IPS-NIHi11 (cell line): ENCODE data around the gene ZNHIT1.
"Not testable (repeated sequence)": the region's sequence is repeated elsewhere in the genome, so short reads cannot be mapped to it uniquely, and the experiment has no call there.

Source experiments
- DNase-seq: peaks from one replicate; pipeline ENCODE4 v3.0.0; 2012; ENCODE audit warnings: mixed read lengths, low spot score

Gene ZNHIT1

DNA sequence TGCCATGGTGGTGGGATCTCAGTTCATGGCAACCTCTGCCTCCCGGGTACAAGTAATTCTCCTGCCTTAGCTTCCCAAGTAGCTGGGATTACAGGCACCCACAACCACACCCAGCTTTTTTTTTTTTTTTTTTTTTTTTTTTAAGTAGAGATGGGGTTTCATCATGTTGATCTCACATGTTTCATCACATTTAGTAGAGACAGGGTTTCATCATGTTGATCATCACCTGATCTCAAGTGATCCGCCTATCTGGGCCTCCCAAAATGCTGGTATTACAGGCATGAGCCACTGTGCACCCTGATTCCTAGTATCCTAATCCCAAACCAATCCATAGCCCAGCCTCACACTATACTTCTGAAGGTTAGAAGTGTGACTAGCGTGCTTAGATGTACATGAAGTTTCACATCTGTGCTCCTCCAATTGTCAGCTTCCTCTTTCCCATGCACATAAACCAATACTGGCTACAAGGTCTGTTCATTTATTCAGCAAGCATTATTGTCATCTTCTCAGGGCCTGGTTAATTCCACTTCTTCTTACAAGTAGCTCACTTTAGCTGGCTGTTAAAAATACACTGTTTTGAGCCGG is 31.0 kb upstream of the ZNHIT1 start:
- DNase-seq, result no peak

DNA sequence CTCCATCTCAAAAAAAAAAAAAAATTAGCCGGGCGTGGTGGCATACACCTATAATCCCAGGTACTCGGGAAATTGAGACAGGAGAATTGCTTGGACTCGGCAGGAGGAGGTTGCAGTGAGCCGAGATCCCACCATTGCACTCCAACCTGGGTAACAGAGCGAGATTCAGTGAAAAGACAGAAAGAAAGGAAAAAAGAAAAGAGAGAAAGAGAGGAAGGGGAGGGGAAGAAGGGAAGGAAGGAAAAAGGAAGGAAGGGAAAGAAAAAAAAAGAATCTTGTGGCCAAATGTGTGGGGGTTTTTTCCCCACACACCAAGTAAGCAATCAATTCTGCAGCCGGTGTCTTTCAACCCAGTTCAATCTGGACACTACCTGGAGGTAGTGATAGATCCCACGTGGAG is 28.9 kb upstream of the ZNHIT1 start:
- DNase-seq, result no peak

DNA sequence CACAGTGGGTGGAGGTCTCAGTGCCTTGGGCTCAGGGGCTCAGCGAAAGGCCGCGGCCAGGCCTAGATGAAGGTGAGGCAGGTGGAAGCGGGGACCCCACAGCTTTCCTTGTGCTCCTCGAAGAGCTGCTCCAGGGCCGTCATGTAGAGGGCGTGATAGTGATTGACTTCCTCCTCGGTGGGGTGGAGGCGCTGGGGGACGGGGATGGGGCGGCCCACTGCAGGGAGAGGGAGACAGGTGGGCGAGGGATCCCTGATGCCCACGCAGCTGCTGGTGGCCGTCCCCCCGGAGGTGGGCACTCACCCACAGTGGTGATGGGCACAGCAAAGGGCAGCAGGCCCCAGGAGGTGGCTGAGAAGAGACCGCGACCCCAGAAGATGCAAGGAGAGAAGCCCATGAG is 22.1 kb upstream of the ZNHIT1 start:
- DNase-seq, result peak; percentile 10

DNA sequence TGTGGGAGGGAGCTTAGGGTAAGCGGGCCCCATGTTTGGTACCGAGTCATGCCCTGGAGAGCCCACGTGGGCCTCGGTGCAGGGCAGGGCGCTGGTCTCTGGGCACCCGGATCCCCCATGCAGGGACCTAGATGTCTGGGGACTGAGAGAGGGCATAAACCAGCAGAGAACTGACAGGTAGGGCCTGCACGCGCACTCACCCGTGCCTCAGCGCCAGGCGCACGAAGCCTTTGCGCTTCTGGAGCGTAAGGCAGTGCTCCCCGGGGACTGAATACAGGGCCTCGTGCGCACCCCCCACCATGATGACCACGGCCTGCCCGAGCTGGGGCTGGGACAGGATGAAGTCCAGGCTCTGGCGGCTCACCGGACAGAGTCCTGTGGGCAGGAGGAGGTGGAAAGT is 20.0 kb upstream of the ZNHIT1 start:
- DNase-seq, result no peak

DNA sequence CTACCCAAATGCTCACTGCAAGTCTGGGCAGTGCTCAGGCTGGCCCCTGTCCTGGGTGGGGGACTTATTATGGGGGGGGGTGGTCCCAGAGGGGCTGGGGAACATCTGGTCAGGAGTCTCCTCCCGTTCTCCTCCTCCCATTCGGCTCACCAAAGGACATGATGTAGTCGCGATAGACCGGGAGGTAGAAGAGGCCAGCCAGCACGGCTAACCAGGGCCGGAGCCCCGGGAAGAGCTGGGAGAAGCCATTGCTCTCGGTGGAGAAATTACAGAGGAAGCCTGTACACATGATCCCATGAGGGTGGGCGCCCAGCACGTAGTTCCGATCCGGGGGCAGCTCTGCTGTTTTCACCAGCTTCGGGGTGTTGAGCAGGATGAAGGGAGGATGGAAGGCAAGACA is 19.5 kb upstream of the ZNHIT1 start:
- DNase-seq, result no peak

DNA sequence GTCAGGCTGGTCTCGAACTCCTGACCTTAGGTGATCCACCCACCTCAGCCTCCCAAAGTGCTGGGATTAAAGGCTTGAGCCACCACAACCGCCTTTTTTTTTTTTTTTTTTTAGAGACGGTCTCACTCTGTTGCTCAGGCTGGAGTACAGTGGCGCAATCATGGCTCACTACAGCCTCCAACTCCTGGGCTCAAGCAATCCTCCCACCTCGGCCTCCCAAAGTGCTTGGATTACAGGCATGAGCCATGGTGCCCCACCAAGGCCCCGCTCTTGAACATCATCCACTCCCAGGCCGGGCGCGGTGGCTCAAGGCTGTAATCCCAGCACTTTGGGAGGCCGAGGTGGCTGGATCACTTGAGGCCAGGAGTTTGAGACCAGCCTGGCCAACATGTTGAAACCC is 18.4 kb upstream of the ZNHIT1 start:
- not testable (repeated sequence) for DNase-seq

DNA sequence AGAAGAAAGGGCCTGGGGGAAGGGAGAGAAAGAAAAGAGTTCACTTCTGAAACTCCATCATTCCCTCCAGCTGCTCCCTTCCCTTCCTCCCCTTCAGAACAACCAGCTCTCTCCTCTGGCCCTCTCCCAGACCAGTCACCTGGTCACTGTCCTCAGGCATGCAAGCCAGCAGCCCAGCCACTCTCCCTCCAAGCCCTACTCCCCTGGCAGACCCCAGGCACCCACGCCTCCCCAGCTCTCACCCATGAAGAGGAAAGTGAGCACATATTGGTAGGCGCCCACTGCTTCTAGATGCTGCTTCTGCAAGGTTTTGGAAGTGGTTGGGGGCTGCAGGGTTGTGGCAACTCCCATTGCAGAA is 17.5 kb upstream of the ZNHIT1 start:
- DNase-seq, result no peak

DNA sequence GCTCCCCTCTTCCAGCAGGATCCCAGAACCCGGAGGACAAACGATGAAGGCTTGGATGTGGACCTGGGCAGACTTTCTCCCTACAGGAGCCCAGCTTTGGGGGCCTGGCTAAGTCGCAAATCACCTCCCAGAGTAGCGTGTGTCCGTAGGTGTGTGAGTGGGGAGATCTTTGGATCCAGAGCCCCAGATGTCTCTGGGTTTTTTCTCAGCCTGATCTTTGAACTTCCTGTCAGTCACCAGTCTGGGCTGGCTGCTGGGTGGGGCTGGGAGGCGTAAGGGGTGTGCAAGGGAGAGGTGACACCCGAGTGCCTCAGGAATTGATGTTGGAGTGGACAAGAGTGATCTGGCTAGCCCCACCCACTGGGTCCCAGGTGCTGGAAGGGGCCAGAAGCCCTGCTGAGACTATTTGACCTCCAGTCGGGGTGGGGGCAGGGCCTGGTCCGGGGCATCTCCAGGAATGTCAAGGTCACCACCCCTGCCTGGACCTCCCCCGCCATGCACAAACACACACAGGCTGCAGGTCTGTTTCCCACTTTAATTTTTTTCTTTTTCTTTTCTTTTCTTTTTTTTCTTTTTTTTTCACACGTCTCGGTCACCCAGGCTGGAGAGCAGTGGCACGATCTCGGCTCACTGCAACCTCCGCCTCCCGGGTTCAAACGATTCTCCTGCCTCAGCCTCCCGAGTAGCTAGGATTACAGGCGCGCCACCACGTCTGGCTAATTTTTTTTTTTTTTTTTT is 16.9 kb upstream of the ZNHIT1 start, which contains the start of gene MOGAT3:
Gene MOGAT3, minus strand, starts transcription at position 175 of the 738 bp plus-strand sequence. CDS start 182 bp downstream, outside the sequence.
- no peak for DNase-seq

DNA sequence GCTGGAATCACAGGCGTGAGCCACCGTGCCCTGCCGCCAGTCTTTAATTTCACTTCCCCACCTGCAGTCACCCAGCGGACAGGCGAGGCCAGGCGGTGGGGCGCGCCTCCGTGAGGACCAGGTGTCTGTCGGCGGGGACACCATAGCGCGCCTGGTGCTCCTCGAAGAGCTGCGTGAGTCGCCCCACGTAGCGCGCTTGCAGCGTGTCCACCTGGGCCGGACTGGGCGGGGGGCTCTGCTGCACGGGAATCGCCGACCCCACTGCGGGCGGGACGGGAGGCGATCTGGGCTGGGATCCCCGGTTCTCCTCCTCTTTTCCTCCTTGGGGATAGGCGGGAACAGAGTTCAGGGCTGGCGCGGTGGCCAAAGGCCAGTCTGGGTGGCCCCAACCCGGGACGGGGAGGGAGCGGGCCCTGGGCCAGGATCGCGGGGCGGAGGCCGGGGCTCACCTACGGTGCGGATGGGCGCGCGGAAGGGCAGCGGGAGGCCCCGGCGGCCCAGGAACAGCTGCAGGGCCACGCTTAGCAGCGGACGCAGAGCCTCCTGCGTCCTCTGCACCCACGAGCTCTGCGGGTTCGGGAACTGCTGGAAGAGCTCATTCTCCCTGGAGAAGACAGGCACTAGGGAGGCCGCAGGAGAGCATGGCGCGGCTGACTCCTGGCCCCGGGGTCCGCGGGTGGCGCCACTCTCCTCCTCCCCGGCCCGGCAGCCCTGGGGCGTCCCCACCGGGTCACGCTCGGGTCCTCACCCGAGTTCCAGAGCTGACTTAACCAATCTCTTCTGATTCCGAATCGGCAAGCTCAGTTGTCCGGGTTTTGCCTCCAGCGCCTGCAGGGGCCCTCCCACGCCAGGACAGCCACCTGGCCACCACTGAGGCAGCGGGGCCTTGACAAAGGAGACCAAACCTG is 16.0 kb upstream of the ZNHIT1 start:
- peak; percentile 72 for DNase-seq

DNA sequence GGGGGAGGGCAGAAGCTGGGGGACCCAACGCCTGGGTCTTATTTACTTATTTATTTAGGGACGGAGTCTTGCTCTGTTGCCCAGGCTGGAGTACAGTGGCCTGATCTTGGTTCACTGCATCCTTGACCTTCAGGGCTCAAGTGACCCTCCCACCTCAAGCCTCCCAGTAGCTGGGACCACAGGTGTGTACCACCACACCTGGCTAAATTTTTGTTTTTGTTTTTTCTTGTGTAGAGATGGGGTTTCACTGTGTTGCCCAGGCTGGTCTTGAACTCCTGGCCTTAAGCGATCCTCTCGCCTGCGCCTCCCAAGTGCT is 15.4 kb upstream of the ZNHIT1 start:
- DNase-seq, result no peak

DNA sequence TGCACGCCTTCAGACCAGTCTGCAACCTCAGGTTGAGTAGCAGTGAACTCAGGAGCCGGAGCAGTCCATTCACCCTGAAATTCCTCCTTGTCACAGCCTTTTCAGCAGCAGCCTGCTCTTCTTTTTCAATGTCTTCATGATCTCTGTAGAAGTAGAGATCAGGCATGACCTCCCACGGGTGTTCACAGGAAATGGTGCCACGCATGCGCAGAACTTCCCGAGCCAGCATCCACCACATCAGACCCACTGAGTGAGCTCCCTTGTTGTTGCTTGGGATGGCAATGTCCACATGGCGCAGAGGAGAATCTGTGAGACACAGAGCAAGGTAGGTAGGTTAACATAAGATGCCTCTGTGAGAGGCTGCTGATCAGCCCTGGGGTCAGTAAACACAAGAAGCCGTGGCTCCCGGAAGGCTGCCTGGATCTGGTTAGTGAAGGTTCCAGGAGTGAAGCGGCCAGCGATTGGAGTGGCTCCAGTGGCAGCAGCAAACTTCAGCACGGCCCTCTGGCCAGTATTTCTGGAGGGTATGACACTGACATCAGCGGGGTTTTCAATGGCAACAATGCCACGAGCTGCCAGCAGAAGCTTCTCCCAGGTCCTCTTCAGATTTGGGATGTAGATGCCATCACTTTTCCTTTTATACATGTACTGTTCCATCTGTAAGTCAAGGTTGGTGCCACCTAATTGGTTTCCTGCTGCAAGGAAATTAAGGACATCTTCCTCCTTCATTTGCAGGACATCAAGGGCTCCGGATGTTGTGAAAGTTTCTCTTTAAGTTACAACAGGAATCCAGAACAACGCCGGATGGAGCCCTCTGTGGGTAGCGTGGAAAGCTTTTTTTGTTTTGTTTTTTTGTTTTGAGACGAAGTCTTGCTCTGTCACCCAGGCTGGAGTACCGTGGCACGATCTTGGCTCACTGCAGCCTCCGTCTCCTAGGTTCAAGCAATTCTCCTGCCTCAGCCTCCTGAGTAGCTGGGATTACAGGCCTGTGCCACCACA is 13.9 kb upstream of the ZNHIT1 start:
- DNase-seq, result not testable (repeated sequence)

DNA sequence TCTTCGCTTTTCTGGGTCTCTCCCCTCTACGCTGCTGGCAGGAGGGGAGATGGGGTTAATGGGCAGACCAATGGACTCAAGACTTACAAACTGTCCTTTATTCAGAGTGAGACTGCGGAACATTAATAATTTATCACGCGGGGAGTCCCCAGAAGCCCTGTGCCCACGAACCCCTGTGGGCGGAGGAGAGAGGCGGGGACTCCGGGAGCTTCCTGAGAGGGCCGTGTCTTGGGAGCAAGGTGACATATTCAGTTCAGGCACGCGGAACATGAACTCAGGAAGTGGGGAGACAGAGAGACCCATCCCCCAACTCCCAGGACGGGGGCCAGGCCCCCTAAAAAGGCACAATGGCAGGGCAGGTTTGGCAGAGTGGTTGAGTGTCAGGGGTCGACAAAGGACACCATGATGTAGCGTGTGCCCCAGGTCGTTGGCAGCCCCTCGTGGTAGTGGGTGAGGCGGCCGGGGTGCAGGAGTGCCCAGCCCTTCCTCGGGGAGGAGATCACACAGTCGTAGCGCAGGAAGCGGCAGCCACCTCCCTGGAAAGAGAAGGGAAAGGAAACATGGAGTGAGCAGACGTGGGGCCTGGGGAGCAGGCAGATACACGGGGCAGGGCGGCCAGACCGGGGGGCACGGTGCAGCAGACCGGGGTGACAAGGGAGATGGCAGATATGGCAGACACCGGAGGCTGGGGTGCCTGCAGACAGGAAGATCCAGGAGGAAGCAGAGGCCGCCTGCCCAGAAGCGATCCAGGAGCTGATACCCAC is 11.9 kb upstream of the ZNHIT1 start:
- DNase-seq, result no peak

DNA sequence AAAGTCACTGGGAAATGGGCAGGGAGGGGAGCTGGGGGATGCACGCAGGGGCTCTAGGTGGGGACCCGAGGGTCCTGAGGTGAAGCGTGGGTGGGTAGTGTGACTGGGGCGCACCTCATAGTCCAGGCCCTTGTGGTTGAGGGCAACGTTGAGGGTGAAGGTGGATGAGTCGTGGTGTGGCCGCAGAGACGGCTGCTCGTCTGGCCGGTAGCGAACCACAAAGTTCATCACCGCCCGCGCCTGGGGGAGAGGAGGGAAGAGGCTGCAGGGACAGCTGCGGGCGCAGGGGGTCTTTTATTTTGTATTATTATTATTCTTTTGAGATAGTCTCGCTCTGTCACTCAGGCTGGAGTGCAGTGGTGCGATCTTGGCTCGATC is 11.3 kb upstream of the ZNHIT1 start:
- no peak for DNase-seq

DNA sequence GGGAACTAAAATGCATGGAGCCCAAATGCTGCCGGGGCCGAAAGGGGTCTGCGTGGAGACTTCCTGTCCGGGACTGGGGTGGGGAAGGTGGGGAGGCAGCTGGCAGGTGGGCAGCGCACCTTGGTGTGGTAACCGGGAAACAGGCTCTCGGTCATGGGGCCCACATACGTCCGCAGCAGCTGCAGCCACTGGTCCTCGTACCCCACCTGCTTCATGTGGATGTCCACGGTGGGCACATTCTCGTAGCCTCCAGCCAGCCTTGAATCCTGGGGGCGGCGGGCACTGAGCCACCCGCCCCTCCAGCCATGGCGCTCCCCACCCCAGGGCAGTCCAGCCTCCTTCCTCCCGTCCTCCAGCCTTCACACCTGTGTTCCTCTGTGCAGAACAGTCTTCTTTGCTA is 10.5 kb upstream of the ZNHIT1 start:
- DNase-seq, result no peak

DNA sequence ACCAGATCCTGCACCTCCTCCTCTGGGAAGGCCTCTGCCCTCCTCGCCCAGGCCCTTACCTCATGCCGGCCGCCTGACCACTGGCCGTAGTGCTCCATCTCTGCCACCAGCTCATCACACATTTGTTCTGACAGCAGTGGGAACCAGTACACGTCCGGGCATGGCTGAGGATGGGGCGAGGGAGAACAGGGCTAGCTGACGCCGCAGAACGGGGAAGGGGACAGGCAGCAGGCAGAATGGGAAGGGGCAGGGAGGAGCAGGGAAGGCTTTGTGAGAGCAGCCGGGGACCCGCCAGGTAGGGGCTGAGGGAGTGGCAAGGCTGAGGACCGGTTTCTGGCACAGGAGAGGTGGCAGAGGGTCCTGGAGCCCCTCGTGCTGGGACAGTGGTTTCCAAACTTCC is 9.2 kb upstream of the ZNHIT1 start:
- DNase-seq, result no peak

DNA sequence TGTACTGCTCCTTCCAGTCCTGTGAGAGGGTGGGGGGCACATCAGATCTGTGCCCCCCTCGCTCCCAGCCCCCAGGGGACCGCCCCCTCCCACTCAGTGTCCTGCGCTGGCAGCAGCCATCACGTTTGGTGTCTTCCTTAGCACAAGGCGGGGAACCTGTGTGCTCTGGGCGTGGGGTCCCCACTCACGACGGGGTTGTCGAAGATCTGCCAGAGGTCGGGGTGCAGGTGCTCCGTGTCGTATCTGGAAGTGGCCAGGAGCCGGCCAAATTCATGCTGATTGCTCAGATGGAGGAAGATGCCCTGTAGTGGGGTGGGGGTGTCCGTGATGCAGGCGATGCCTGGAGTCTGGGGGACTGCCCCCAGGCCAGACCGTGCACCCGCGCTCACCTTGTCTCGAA is 7.8 kb upstream of the ZNHIT1 start:
- DNase-seq, result peak; percentile 4

DNA sequence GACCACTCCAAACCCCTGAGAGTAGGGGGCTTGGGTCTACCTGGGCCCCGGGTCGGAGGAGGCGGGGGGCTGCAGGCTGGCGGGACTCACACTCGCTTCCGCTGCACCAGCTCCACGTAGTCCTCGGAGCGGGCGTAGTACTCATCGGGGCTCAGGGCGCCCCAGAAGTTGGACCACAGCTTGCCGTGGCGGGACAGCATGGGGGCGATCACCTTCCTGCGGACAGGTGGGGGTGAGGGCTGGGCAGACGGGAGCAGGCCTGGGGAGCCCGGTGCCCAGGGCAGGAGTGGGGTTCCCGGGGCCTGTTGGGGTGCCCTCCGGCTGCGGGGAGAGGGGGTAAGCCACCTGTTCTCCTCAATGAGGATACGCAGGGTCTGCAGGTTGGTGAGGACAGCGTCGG is 6.5 kb upstream of the ZNHIT1 start:
- no peak for DNase-seq

DNA sequence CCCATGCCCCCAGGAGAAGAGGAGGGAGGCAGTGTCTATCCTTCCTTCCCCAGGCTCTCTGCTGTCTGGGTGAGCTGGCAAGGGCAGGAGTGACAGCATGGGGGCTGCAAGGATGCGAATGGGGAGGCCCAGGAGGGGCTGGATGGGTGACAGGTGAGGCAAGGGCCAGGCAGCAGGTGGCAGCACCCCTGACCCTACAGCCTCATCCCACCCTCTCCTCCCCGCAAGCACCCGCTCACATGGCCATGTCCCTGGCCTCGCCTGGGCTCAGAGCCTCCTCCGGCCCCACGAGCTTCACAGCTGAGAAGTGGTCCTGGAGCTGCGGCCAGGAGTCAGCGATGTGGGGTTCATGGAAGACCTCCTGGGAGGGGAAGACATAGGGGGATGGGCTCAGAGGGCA is 6.0 kb upstream of the ZNHIT1 start:
- no peak for DNase-seq

DNA sequence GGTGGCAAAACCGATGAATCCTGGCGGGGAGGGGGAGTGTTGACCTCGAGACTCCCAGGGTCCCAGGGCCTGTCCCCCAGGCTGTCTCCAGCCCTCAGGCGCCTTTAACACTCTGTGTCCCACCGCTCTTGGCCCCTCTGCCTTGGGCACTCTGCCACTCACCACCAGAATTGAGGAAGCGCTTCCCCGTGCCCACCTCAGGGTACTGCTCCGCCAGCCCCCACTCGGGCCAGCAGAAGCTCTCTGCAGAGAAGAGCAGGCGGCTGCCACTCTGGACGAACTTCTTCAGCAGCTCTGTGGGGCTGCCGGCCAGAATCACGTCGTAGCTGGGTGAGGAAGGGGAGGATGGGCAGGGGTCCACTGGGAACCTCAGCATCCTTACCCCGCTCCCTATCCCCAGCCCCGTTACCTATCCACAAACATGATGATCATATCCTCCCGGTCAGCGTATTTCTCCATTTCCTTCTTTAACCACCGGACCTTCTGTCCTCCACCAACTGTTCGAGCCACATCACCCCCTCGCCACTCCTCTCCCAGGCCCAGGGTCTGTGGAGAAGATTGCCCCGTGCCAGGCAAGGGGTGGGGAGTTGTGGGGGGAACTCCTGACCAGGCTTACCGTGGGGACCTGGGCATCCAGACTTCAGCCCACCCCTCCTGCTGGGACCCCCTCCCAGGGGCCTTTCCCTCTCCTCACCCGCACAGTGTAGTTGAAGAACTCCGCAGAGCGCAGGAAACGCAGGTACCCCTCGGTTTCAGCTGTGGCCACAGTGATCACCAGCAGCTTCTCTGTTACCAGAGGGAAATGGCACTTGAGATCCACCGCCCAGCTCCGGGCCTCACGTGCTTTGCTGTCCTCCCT is 1.7 kb upstream of the ZNHIT1 start:
- no peak for DNase-seq

DNA sequence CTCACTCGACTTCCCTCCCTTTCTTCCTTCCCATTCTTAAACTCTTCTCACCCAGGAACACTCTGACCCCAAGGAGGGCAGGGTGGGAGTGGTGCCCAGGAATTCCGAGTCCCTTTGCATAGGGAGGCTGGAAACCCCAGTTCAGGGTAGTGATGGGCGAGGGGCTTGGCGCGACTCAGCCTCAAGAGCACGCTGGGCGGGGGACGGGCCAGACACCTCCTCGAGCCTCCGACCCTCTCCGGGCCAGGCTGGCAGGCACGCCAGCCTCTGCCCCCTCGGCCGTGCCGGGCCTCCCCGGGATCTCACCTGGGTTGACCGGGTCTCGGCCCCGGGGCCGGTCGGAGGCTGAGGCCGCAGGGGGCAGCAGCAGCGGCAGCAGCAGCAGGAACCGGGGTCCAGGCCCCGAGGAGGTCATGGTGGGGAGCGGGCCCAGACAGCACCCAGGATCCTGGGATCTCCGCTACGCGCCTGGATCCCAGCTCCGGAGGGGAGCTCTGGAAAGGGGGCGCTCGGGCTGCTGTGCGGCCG is 1.0 kb upstream of the ZNHIT1 start:
- DNase-seq, result peak; percentile 58
